OCI-LY1 (cell line): ENCODE results near the gene MACF1.

Source experiments
- EZH2 ChIP-seq: fragments of 200-600 bp; sonication (generic), shearing (Covaris generic); IDR thresholded peaks from 2 replicates; pipeline ENCODE4 v1.8.0; 2017; ENCODE audit warnings: borderline replicate concordance, mixed run types, mild to moderate bottlenecking, antibody characterized with exemption, low read length, moderate library complexity, mixed read lengths
- TF ChIP-seq, protein P1 (sequence below): fragments of 200-600 bp; sonication (generic), shearing (Covaris generic); IDR thresholded peaks from 2 replicates; pipeline ENCODE4 v1.5.1; 2017; ENCODE audit warnings: mild to moderate bottlenecking, antibody characterized with exemption, low read length, moderate library complexity, mixed read lengths

DNA sequence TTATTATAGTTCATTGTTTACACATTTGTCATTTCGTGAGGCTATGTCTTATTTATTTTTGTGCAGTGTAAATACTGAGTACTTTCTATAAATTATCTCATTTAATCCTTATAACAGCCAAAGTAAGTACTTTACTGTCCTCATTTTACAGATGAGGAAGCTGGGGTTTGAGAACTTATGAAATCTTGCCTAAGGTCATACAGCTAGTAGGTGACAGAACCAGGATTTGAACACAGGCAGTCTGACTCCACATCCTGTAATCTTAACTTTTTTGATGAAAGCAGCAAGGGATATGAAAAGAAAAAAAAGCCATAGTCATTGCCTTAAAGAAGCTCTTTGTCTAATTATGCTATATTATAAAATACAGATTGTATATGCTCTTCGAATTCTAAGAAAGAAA, 179.8 kb downstream of the MACF1 start:
- TF ChIP-seq, protein P1, sequence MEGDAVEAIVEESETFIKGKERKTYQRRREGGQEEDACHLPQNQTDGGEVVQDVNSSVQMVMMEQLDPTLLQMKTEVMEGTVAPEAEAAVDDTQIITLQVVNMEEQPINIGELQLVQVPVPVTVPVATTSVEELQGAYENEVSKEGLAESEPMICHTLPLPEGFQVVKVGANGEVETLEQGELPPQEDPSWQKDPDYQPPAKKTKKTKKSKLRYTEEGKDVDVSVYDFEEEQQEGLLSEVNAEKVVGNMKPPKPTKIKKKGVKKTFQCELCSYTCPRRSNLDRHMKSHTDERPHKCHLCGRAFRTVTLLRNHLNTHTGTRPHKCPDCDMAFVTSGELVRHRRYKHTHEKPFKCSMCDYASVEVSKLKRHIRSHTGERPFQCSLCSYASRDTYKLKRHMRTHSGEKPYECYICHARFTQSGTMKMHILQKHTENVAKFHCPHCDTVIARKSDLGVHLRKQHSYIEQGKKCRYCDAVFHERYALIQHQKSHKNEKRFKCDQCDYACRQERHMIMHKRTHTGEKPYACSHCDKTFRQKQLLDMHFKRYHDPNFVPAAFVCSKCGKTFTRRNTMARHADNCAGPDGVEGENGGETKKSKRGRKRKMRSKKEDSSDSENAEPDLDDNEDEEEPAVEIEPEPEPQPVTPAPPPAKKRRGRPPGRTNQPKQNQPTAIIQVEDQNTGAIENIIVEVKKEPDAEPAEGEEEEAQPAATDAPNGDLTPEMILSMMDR, result no peak
- no peak for TF ChIP-seq EZH2
